Smooth muscle cell (in vitro differentiated cells): ENCODE measurements around the gene MAST1. TPM values are rescaled to one million over a fixed set of nuclear protein-coding genes. Genes with fewer than 3 reads are reported as not detected.
A peak's percentile ranks its signal among the peaks of the same experiment; 100 is the strongest.

Experiments
- DNase-seq: peaks from one replicate; lab custom pipeline; 2025; ENCODE audit not compliant: unreplicated experiment; lab: John Stamatoyannopoulos, UW
- H2AFZ ChIP-seq: fragments of 200-600 bp; sonication (generic); 2 replicates; pipeline ENCODE4 v1.6.0; 2016; ENCODE audit warnings: antibody characterized with exemption, low read depth, mild to moderate bottlenecking
- H3F3A ChIP-seq: fragments of 200-600 bp; sonication (generic); 2 replicates; pipeline ENCODE4 v1.6.0; 2017; ENCODE audit warnings: antibody characterized with exemption, low read depth
- H3K27ac ChIP-seq: fragments of 200-600 bp; sonication (generic); 2 replicates; pipeline ENCODE4 v1.5.1; 2016; ENCODE audit warnings: low read depth, mild to moderate bottlenecking
- H3K27me3 ChIP-seq: fragments of 200-600 bp; sonication (generic); 2 replicates; pipeline ENCODE4 v1.6.1; 2016; ENCODE audit warnings: low read depth, mild to moderate bottlenecking
- H3K36me3 ChIP-seq: fragments of 200-600 bp; sonication (generic); 2 replicates; pipeline ENCODE4 v1.5.1; 2016; ENCODE audit warnings: low read depth
- H3K4me1 ChIP-seq: fragments of 200-600 bp; sonication (generic); 2 replicates; pipeline ENCODE4 v1.5.1; 2016; ENCODE audit warnings: low read depth
- H3K4me2 ChIP-seq: fragments of 200-600 bp; sonication (generic); 2 replicates; pipeline ENCODE4 v1.6.0; 2016; ENCODE audit warnings: mild to moderate bottlenecking
- H3K4me3 ChIP-seq: fragments of 200-600 bp; sonication (generic); 2 replicates; pipeline ENCODE4 v1.5.1; 2016; ENCODE audit warnings: mild to moderate bottlenecking
- H3K79me2 ChIP-seq: fragments of 200-600 bp; sonication (generic); 2 replicates; pipeline ENCODE4 v1.6.0; 2016; ENCODE audit warnings: low read depth, mild to moderate bottlenecking
- H3K9ac ChIP-seq: fragments of 200-600 bp; sonication (generic); 2 replicates; pipeline ENCODE4 v1.6.0; 2016; ENCODE audit warnings: low read depth
- H3K9me3 ChIP-seq: fragments of 200-600 bp; sonication (generic); replicated peaks from 2 replicates; pipeline ENCODE4 v1.5.1; 2016; ENCODE audit warnings: low read depth
- H4K20me1 ChIP-seq: fragments of 200-600 bp; sonication (generic); 2 replicates; pipeline ENCODE4 v1.6.0; 2016; ENCODE audit warnings: low read depth
- CTCF ChIP-seq: fragments of 200-600 bp; sonication (generic); IDR thresholded peaks from 2 replicates; pipeline ENCODE4 v1.5.1; 2017; ENCODE audit warnings: borderline replicate concordance, mild to moderate bottlenecking, antibody characterized with exemption; ENCODE audit not compliant: insufficient read depth, poor library complexity, severe bottlenecking
- WGBS: methylation state at CpG from one replicate; pipeline ENCODE4 v1.1.7; 2016; ENCODE audit warnings: low lambda C conversion rate; 5-methylcytosine and 5-hydroxymethylcytosine counted together
- polyA plus RNA-seq: library from polyadenylated mRNA; unstranded; fragments of >200 nt; fragmentation: Nextera tagmentation; extraction: Ambion mirVana; gene quantifications from 2 replicates; pipeline ENCODE4 v1.2.1, GENCODE V29; 2016
- total RNA-seq: library from RNA; depleted of rRNA; stranded (reverse); fragments of >200 nt; gene quantifications from 2 replicates; pipeline ENCODE4 v1.2.3, GENCODE V29; 2014

Gene MAST1
- total and polyA plus RNA-seq, 2 experiments from 2014 or later: 2.7 to 3.2 TPM

- Histone ChIP-seq H3F3A (no peaks in the 10 kb centered on the region), H2AFZ (no peak overlapping the region), H3K79me2 (no peaks in the 10 kb centered on the region), H3K27ac (no peak overlapping the region), H3K9ac (no peak overlapping the region), H3K36me3 (no peaks in the 10 kb centered on the region), H3K9me3 (no peaks in the 10 kb centered on the region), H3K4me2 (no peak overlapping the region), H3K4me3 (no peak overlapping the region), H3K4me1 (no peaks in the 10 kb centered on the region), H4K20me1 (no peaks in the 10 kb centered on the region), H3K27me3 (no peaks in the 10 kb centered on the region)
- DNase-seq: no peak
- 95% methylated on average over 6 of the region's 6 CpGs for whole genome bisulfite sequencing
- no peak for TF ChIP-seq CTCF
Observed at GRCh38 chr19:12875086-12875485, 36.8 kb downstream of the MAST1 start.

- TF ChIP-seq CTCF: no peak
- H3F3A ChIP-seq: no peaks in the 10 kb centered on the region
- H3K9ac ChIP-seq: peak overlapping the region; percentile 33
- 13% methylated on average over 25 of the region's 29 CpGs for WGBS
- no peaks in the 10 kb centered on the region for H3K9me3 ChIP-seq
- no peaks in the 10 kb centered on the region for H3K36me3 ChIP-seq
- DNase-seq: peak; percentile 49
- peak overlapping the region; percentile 67 for H3K4me3 ChIP-seq
- H3K4me2 ChIP-seq: peak overlapping the region; percentile 94
- H3K27me3 ChIP-seq: peaks cover 12% of the 10 kb centered on the region
- no peaks in the 10 kb centered on the region for H3K79me2 ChIP-seq
- no peaks in the 10 kb centered on the region for H3K4me1 ChIP-seq
- no peaks in the 10 kb centered on the region for H4K20me1 ChIP-seq
- peak overlapping the region; percentile 94 for H2AFZ ChIP-seq
- no peak overlapping the region for H3K27ac ChIP-seq
Observed at GRCh38 chr19:12880551-12881171, 42.3 kb downstream of the MAST1 start.

GRCh38 chr19:12881172-12881808 is 43.0 kb downstream of the MAST1 start, which contains the start of gene DNASE2:
DNASE2 (minus strand) TSS chr19:12881449; CDS start chr19:12881375, 74 bp downstream.
- H3K4me1 ChIP-seq: no peaks in the 10 kb centered on the region
- H3K9me3 ChIP-seq: no peaks in the 10 kb centered on the region
- H3K9ac ChIP-seq: peak within 1 kb of the TSS; percentile 33
- H3K4me2 ChIP-seq: peak within 1 kb of the TSS; percentile 94
- H3F3A ChIP-seq: no peaks in the 10 kb centered on the region
- no peaks in the 10 kb centered on the region for H4K20me1 ChIP-seq
- peak within 1 kb of the TSS; percentile 26 for H3K27ac ChIP-seq
- no peaks in the 10 kb centered on the region for H3K79me2 ChIP-seq
- H2AFZ ChIP-seq: peak within 1 kb of the TSS; percentile 94
- peak; percentile 68 for DNase-seq
- peaks cover 18% of the 10 kb centered on the region for H3K27me3 ChIP-seq
- H3K36me3 ChIP-seq: no peaks in the 10 kb centered on the region
- WGBS: under 1% methylated on average over 38 of the region's 38 CpGs
- no peak for TF ChIP-seq CTCF
- peak within 1 kb of the TSS; percentile 67 for H3K4me3 ChIP-seq
